Posterior cingulate gyrus (tissue), 11 donors: ENCODE measurements around the gene NKAIN2.

Experiments used
- DNase-seq, 10 donors: peaks; one replicate each; pipeline versions ENCODE4 v3.0.0 to v3.0.0-alpha.2; 2020 to 2021; ENCODE audit warnings: mixed read lengths in 3 of 10
- intact Hi-C: fragments of 100-400 bp; cut with DNase I; formaldehyde crosslinking; loops from one replicate; pipeline ENCODE4 v1.15.1; 2023

Gene NKAIN2

DNA sequence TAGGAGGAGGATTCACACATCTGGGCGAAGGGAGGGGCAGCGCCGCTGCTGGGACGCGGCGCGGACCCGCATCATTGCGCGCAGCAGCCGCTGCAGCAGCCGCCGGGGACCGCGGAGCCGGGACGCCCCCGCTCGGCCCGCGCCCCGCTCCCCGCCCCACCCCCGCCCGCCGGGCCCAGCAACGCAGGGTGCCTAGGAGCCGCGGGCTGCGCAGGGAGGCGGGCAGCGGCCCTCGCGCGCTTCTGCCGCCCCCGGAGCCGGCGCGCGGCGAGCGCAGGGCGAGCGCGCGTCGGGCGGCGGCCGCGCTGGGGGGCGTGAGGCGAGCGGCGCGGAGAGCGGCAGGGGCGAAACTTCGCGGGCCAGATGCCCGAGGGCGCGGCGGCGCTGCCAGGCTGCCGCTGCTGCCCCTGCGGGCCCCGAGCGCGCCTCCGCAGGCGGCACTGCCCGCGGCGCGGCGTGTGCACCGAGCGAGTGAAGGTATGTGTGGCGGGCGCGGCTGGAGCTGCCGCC lies at the start of gene NKAIN2:
NKAIN2 (plus strand) TSS at position 362 of the 510 bp plus-strand sequence.
- intact Hi-C loops, result loop anchor here (2.0 to 5.0 kb wide), 2 partner anchors 163 to 994 kb away; no protein-coding TSS in a partner anchor
- DNase-seq, result peak in 4 of 10 donors; percentile 7 to 49 (median 31)

DNA sequence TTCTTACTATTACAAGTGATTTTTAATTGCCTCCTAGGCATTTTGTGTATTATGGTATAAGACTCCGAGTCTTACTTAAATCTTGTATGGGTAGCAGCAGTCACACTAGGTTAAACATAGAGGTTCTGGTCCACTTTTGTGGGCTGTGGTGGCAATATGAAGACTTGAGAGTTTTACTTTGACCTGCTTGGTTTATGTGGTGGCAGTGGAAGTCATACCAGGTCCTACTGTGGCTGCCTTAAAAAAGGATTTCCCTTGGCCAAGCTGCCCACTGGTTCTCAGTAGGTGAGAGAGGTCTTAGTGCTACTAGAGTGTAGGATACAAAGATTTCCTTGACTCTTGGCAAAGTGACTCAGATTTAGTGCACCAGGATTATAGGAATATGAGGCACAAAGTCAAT lies 44.2 kb upstream of the NKAIN2 start:
- intact Hi-C loops, result no loop called here
- DNase-seq, result no peak

DNA sequence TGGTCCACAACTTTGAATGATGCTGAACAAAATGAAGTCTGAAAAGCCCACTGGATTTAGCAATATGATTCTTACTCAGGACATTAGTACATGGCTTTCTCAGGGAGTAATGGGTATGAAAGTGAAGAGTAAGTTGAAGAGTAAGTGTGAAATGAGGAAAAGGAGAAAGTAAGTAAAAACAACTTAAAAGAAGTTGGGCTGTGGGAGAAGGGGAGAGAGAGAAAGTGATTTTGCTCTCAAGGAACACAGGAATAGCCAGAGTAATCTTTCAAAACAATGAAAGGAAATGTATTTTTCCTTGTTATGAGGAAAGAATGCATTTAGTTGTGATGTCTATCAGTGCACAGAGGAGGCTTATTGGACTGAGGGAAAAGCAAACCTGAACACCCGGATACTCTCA lies 39.8 kb upstream of the NKAIN2 start:
- intact Hi-C loops, result no loop called here
- no peak for DNase-seq

DNA sequence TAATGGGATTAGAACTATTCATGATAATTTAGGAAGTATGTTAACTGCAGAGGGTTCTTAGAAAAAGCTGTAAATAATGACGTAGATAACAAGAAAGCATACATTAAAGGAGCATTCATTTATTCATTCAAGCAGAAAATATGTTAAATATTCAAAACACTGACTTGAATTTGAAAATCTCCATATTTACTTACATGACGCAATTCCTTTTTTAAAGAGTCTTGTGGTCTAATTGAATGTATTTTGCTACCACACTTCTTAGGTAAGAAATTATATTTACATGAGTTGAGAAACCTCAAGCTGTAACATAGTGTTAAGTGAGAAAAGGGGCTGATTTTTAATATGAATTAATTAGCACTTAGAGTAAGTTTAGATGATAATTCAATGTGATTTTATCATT lies 38.9 kb upstream of the NKAIN2 start:
- DNase-seq, result no peak
- intact Hi-C loops, result no loop called here

DNA sequence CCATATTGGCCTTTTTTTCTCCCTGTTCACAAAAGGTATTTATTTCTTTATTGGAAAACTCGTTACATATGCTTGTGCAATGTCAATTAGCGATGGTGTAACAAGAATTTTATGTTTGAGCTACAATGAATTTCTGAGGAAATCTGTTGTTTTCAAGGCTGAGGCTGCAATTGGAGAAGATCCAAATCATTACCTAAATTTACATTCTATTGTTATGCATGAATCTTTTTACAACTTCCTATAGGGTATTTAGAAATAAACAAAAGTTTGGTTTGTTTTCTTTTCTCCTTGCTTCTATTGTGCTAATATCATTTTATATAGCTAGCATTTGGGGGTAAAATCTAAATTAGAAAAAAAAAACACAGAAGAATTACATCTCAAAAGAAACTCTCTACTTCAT lies 34.7 kb upstream of the NKAIN2 start:
- DNase-seq, result no peak

DNA sequence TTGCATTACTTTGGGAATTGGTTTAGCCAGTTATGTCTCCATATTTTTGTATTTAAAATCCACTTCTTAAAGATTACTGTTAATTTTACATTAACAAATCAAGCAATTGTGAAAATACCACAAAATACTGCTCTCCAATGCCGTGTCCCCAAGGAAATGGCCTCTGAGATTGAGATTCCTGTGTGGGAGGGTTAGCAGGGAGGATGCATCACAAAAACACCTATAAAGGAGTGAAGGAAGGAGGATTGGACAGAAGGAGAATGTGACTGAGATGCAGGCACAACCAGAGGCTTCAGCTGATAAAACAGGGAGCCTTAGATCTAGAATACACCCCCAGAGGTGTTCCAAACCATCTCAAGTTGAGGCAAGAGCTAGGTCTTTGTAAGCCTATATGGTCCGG lies 34.2 kb upstream of the NKAIN2 start:
- intact Hi-C loops, result no loop called here
- no peak for DNase-seq

More for the DNA sequence above, 34.7 kb upstream of the NKAIN2 start:
- intact Hi-C loops, result no loop called here

DNA sequence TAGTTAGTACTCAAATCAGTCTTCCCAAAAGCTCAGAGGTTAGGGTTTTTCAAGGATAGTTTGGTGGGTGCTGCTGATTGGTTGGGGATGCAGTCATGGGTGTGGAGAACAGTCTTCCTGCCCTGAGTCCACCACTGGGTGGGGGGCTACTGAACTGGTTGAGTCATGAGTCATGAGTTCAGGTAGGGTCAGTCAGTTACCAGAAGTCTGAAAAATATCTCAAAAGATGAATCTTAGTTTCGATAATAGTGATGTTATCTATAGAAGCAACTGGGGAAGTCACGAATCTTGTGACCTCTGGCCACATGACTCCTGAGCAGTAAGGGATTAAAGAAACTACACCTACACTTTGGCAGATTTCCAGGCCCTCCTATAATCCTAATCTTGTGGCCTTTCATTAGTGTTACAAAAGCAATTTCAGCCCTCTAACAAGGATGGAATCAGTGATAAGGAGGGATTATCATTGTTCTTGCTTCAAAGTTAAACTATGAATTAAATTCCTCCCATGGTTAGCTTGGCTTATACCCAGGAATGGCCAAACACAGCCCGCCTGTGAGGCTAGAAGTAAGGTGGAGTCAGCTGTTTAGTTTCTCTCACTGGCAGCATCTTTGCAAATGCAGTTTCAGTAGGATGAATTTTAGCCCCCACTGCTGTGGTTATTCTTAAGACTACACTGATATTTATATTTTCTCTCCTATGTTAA lies 33.3 kb upstream of the NKAIN2 start:
- DNase-seq, result no peak
- intact Hi-C loops, result loop anchor here (10.0 kb wide), 1 partner anchor 1024 kb away; no protein-coding TSS in a partner anchor

DNA sequence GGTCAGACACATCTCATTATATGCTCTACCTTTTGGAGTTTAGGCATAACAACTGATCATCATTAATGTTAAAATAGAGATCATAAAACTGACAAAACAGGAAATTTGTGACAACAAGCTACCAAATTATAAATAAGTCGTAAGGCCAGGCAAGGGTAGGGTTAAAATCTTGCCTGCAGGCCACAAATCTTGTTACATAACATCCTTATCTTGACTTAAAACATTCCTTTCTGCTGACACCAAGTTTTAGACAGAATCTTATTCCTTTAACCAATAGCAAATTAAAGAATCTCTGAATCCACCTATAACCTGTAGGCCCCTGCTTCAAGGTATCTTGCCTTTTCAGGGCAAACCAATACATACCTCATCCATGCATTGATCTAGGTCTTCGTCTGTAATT lies 32.5 kb upstream of the NKAIN2 start:
- intact Hi-C loops, result loop anchor here (10.0 kb wide), 1 partner anchor 1024 kb away; no protein-coding TSS in a partner anchor

DNA sequence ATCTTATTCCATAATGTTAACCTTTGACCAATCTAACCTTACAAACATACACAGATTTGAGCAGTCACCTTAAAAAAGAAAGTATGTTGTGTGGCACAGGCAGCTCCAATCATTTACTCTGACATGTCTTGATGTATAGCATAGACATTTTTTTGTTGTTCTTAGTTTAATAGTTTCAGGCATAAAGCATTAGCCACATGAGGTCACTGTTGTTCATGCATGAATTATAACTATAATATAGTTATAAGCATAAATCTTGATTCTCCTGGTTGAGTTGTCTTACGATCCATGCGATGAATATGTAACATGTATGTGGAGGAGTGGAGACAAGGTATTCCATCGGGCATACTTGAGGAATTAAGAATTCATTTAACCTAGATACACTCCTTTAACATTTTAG lies 26.1 kb upstream of the NKAIN2 start:
- DNase-seq, result no peak
- intact Hi-C loops, result loop anchor here (2.0 to 10.0 kb wide), 2 partner anchors 1017 to 1075 kb away; no protein-coding TSS in a partner anchor

More for the DNA sequence above, 32.5 kb upstream of the NKAIN2 start:
- DNase-seq, result no peak

DNA sequence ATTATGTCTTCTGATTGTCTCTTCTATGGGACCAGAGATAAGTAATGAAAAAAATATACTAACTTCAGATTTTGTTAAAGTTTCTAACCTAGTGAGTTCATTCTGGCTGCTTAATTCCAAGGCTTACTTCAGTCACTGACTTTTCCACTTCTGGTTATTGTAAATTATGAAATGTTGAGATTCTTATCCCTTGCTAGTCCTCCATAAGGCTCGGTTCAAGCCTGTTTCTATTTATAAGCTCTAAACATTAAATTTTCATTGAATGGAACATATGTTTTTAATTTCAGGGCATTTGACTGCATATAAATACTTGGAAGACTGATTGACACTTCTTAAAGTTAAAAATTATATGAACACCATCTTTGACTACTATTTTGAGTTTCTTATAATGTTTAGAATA lies 23.6 kb upstream of the NKAIN2 start:
- intact Hi-C loops, result no loop called here
- no peak for DNase-seq

DNA sequence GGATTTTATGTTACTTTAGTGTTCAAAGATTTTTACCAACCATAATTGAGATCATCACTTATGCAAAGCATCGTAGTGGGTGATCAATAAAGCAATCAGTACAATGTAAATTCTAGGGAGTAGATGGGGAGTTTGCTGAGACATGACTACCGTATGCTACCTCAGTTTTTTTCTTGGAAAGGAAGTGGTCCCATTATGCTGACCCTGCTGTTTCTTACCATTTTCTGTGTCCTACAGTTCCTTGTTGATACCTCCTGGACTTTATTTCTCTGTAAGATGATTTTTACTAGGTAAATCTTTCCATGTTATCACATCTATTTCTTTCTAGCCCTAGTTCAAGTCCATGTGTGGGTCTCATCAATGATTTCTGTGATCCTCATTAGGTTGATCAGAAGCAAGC lies 19.3 kb upstream of the NKAIN2 start:
- intact Hi-C loops, result no loop called here
- DNase-seq, result no peak

DNA sequence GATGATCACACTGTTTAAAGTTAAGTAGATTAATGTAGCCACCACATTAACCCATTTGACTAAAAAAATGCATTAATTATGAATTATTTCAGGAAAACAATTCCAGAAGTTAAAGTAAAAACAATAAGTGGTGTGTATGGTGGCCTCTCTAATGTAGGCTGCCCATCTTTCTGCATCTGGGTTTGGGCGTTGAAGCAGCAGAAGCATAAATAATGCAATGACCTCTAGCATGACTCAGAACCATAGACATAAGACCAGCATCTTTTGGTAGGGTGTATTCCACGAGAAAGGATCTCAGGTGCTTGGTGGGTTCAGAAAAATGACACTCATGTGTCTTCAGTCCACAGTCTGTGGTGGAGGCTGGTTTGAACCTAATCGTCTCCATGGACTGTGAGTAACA lies 18.6 kb upstream of the NKAIN2 start:
- intact Hi-C loops, result no loop called here
- no peak for DNase-seq

DNA sequence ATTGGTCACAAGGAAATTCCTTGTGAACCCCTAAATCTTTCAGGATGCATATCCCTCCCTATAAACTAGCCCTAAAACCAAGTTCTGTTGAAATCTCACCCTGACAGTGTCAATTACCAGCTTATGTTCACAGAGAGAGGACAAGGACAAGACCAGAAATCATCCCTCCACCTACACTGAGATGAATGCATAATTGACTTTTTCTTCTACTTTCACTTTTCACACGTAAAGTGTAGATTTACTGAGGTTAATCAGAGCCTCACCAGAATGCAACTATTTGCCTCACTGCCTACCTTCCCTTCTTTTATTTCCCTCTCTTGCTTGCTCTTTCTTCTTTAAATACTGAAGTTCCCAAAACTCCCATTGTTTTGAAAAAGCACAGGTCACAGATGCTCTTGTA lies 15.3 kb upstream of the NKAIN2 start:
- no peak for DNase-seq
- intact Hi-C loops, result no loop called here

DNA sequence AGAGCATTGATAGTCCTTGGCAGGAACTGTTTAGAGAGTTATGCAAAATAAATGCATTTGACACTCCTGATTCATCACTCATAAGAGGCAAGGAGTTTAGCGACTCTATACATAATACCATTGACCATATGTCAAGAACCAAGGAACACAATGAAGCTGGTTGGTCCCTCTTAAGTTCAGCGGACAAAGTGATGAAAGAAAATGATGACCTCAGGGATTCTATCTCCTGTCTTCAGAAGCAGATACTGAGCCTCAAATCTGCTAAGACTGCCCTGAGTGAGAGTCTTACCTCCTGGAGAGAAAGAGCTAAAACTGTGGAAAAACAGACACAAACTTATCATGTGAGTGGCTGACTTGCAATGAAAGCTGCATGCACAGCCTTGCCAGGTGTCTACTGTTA lies 9.5 kb upstream of the NKAIN2 start:
- no peak for DNase-seq
- intact Hi-C loops, result no loop called here

DNA sequence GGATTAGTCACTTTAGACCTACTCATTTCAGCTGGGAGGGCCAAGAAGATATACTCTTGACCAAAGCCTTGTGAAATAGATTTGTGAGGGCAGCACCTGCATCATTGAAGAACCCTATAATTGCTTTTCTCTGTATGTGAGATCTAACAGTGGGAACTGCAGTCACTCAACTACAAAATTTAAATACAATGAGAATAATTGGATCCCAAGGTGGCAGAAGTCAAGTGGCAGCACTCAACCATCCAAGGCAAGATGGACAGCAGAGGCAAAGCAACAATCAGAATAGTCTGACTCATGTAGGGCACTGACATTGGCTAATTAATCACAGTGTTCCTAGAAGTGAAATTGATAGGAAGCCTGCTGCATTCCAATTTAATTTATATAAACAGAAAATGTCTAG lies 8.9 kb upstream of the NKAIN2 start:
- intact Hi-C loops, result no loop called here

DNA sequence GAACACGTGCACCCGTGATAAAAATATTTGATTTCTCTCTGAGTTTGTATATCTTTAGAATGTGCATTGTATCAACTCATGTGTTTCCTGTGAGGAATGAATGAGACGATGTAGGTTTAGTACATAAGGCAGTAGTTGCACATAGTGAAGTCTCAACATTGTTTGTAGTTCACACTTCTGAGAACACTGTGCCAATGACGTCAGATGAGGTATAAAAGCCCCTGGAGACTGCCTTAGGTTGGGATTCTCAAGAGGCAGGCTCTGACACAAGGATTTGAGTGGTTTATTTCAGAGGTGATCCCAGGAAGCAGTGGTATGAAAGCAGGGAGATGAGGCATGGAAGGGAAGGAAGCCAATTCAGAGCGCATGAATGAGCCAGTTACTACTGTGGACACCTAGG lies 2.6 kb upstream of the NKAIN2 start:
- intact Hi-C loops, result loop anchor here (5.0 kb wide), 1 partner anchor 996 kb away; no protein-coding TSS in a partner anchor
- no peak for DNase-seq

More for the DNA sequence above, 8.9 kb upstream of the NKAIN2 start:
- no peak for DNase-seq

DNA sequence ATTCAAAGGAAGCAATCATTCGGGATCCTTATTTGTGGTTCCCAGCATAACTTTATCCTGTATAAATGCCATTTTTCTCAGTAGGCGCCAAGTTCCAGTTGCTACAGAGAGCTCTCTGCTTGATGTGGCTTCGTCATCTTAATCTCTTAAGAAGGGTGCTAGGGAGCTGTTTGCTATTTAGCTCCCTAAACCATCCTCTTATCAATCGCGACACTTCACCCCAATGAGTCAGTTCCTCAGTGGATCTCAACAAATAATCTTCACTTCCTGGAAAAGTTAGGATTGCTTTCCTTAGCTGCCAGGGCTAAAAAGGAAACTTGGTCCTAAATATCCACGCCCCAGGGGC lies 1.3 kb upstream of the NKAIN2 start:
- intact Hi-C loops, result loop anchor here (2.0 to 5.0 kb wide), 2 partner anchors 164 to 995 kb away; no protein-coding TSS in a partner anchor
- no peak for DNase-seq

DNA sequence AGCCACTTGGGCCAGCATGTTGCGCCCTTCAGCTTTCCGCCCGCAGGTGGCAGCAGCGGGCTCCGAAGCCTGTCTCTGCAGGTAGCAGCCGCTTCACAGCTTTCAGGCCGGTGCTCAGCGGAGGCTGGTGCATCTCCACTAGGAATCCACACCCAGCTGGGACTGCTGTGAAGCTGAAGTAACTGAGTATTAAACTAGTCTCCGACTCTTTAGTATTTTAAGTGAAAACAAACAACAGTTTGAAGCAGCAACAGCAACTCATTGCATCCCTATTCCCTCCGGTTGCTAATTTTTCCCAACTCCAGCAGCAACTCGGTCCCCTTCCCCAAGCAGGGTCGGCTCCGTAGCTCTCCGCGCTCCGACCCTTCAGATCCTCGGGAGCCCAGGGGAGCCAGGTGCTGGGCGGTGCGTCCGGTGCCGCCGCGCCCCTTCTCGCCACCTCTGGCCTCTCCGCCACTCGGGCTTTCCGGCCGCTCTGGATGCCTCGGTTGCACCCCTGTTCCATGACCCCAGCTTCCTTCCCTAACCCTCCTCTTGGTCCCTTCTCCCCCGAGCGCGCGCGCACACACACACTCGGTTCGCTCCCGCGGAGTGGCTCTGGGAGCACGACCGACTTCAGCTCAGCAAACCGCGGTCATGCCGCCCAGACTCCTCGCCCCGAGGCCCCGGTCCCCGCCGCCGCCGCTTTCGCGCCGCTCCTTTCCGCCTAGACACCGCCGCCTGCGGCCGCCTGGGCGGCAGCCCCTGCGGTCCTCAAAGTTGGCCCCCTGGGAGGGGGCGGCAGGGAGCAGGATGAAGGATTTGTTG lies 765 bp upstream of the NKAIN2 start:
- peak; percentile 83 to 98 (median 90) for DNase-seq
- intact Hi-C loops, result loop anchor here (2.0 to 5.0 kb wide), 2 partner anchors 164 to 994 kb away; no protein-coding TSS in a partner anchor

DNA sequence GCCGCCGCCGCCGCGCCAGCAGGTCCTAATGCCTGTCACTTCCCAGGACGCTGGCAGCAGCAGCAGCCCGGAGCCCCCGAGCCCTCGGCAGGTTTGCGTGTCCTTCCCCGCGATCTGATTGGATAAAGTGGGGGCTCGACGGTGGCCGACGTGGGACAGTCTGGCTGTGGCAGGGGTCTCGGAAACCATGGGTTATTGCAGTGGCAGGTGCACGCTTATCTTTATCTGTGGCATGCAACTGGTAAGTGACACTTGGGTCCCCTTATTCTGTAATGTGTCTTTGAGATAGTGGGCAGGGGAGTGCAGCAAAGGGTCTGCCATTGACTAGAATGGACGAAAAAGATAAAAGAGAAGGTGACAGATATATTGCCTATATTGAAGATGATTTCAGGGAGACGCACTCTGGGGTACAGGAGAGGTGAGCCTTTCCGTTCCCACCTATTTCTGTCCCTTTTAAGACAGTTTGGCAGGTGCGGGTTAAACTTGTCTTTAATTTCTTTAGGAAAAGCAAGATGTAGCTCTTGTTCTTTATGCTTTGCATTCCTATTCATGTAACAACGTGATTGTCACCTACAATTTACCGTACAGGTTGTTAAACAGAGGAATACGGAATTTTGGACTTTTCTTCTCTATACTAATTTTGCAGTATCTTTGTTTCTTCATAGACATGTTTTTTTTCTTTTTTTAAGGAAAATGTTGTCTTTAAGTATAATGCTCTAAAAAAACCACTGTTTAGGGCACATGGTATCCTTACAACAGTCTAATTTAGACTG lies 535 bp downstream of the NKAIN2 start:
- intact Hi-C loops, result loop anchor here (5.0 kb wide), 1 partner anchor 993 kb away; no protein-coding TSS in a partner anchor
- DNase-seq, result peak; percentile 37 to 94 (median 64)

DNA sequence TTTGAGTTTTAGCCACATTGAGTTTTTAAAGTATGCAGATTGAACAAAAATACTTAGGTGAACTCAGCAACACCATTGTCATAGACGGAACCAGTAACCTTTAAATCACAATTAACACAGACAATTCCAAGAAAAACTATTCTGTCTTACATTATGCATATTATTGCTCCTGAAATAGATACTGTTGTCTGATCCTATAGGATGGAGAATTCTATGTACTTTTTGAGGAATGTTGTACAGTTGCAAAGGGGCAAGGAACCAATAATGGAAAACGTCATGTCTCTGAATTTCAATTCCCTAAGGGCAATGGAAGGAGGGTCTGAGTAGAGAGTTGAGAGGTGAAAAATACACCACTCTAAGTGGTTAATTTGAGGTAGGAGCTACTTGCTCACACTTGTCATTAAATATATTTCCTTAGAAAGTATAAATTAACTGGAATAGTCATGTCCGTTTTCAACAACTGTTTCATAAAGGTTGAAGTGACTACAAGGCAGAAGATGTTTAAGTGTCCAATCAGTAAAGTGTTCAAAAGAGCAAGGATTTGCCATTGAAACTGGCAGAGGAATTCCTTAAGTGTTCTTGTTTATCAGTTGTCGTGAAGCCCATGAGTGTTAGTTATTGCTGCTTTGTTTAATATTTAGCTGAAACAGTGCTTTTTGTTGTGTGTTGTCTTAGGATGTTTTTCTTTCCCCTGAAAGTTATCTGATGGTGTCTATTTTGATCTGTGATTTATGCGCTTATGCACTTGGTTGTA lies 1.3 kb downstream of the NKAIN2 start:
- intact Hi-C loops, result loop anchor here (5.0 kb wide), 2 partner anchors 82 to 992 kb away; no protein-coding TSS in a partner anchor
- no peak for DNase-seq
